Measurements from ENCODE around the gene TMCO1. TPM values are rescaled to one million over a fixed set of nuclear protein-coding genes. Genes with fewer than 3 reads are reported as not detected.
"Not testable (repeated sequence)": the region's sequence is repeated elsewhere in the genome, so short reads cannot be mapped to it uniquely, and the experiment has no call there.

The TMCO1 gene
- 67.3 and 146 TPM in 2 replicates for total RNA-seq (2014; rRNA removed; shearing (Covaris generic); ENCODE audit: low replicate concordance)

- peak; percentile 99 for DNase-seq
- Histone ChIP-seq H3K9me3 (no peaks in the 10 kb centered on the region), H3K27me3 (no peaks in the 10 kb centered on the region), H3K36me3 (peaks cover 45% of the 10 kb centered on the region), H3K4me3 (peak within 1 kb of the TSS; percentile 93)
Observed at GRCh38 chr1:165768513-165769394, at the start of gene TMCO1. TMCO1 (minus strand) TSS chr1:165768868; CDS start chr1:165768751, 117 bp downstream.

- Histone ChIP-seq H3K9me3 (peaks cover 2% of the 10 kb centered on the region; the same call in 1 of the 2 replicates), H3K36me3 (no peaks in the 10 kb centered on the region), H3K4me3 (no peak overlapping the region), H3K27me3 (no peaks in the 10 kb centered on the region)
- DNase-seq = no peak
Observed at GRCh38 chr1:165816826-165817497, 48.3 kb upstream of the TMCO1 start.

- Histone ChIP-seq H3K36me3 (no peaks in the 10 kb centered on the region), H3K9me3 (peaks cover 2% of the 10 kb centered on the region; the same call in 1 of the 2 replicates), H3K4me3 (no peak overlapping the region), H3K27me3 (no peaks in the 10 kb centered on the region)
- no peak for DNase-seq
Observed at GRCh38 chr1:165816157-165816556, 47.5 kb upstream of the TMCO1 start.

GRCh38 chr1:165815725-165816124, 47.1 kb upstream of the TMCO1 start:
- Histone ChIP-seq H3K27me3 (no peaks in the 10 kb centered on the region), H3K9me3 (peaks cover 2% of the 10 kb centered on the region; the same call in 1 of the 2 replicates), H3K36me3 (no peaks in the 10 kb centered on the region), H3K4me3 (no peak overlapping the region)
- DNase-seq = no peak

- no peak overlapping the region for H3K4me3 ChIP-seq
- H3K36me3 ChIP-seq = no peaks in the 10 kb centered on the region
- DNase-seq = no peak
- H3K27me3 ChIP-seq = no peaks in the 10 kb centered on the region
- H3K9me3 ChIP-seq = no peaks in the 10 kb centered on the region
Observed at GRCh38 chr1:165807613-165808012, 38.9 kb upstream of the TMCO1 start.

- not testable (repeated sequence) for DNase-seq, H3K27me3 ChIP-seq, H3K36me3 ChIP-seq, H3K4me3 ChIP-seq, H3K9me3 ChIP-seq
Observed at GRCh38 chr1:165804513-165804912, 35.8 kb upstream of the TMCO1 start.

GRCh38 chr1:165799387-165799786, 30.7 kb upstream of the TMCO1 start:
- Histone ChIP-seq H3K27me3 (no peaks in the 10 kb centered on the region), H3K9me3 (peaks cover 6% of the 10 kb centered on the region), H3K4me3 (no peak overlapping the region), H3K36me3 (no peaks in the 10 kb centered on the region)
- DNase-seq = no peak

GRCh38 chr1:165795894-165796293, 27.2 kb upstream of the TMCO1 start:
- Histone ChIP-seq H3K36me3 (no peaks in the 10 kb centered on the region), H3K4me3 (no peak overlapping the region), H3K9me3 (peaks cover 6% of the 10 kb centered on the region), H3K27me3 (peaks cover 3% of the 10 kb centered on the region; the same call in 1 of the 2 replicates)
- DNase-seq = no peak

GRCh38 chr1:165793951-165794350, 25.3 kb upstream of the TMCO1 start:
- H3K27me3 ChIP-seq = peaks cover 3% of the 10 kb centered on the region; the same call in 1 of the 2 replicates
- no peak for DNase-seq
- H3K9me3 ChIP-seq = no peaks in the 10 kb centered on the region; the same call in 1 of the 2 replicates
- no peaks in the 10 kb centered on the region for H3K36me3 ChIP-seq
- H3K4me3 ChIP-seq = no peak overlapping the region

- H3K9me3 ChIP-seq = no peaks in the 10 kb centered on the region
- DNase-seq = no peak
- no peaks in the 10 kb centered on the region for H3K36me3 ChIP-seq
- H3K27me3 ChIP-seq = 0 out of 2 replicates have a peak, but pooled peaks cover 3% of the 10 kb centered on the region
- H3K4me3 ChIP-seq = no peak overlapping the region
Observed at GRCh38 chr1:165787741-165788140, 19.1 kb upstream of the TMCO1 start.

GRCh38 chr1:165783519-165783918, 14.9 kb upstream of the TMCO1 start:
- not testable (repeated sequence) for H3K27me3 ChIP-seq, DNase-seq, H3K9me3 ChIP-seq, H3K36me3 ChIP-seq, H3K4me3 ChIP-seq

GRCh38 chr1:165778197-165778596, 9.5 kb upstream of the TMCO1 start:
- H3K4me3 ChIP-seq, H3K27me3 ChIP-seq, H3K9me3 ChIP-seq, DNase-seq: not testable (repeated sequence)
- peaks cover 13% of the 10 kb centered on the region for H3K36me3 ChIP-seq

GRCh38 chr1:165773324-165773965, 4.8 kb upstream of the TMCO1 start:
- Histone ChIP-seq H3K9me3 (0 out of 2 replicates have a peak, but pooled peaks cover under 1% of the 10 kb centered on the region), H3K27me3 (no peaks in the 10 kb centered on the region), H3K4me3 (no peak overlapping the region), H3K36me3 (peaks cover 17% of the 10 kb centered on the region)
- peak; percentile 79 for DNase-seq

- no peaks in the 10 kb centered on the region for H3K27me3 ChIP-seq
- H3K36me3 ChIP-seq = peaks cover 22% of the 10 kb centered on the region
- no peaks in the 10 kb centered on the region for H3K9me3 ChIP-seq
- no peak for DNase-seq
- H3K4me3 ChIP-seq = no peak overlapping the region
Observed at GRCh38 chr1:165772739-165773138, 4.1 kb upstream of the TMCO1 start.

GRCh38 chr1:165764277-165764676, 4.4 kb downstream of the TMCO1 start:
- Histone ChIP-seq H3K4me3 (no peak overlapping the region), H3K9me3 (no peaks in the 10 kb centered on the region), H3K36me3 (peaks cover 56% of the 10 kb centered on the region), H3K27me3 (no peaks in the 10 kb centered on the region)
- DNase-seq = no peak

GRCh38 chr1:165763442-165763841, 5.2 kb downstream of the TMCO1 start:
- H3K27me3 ChIP-seq = no peaks in the 10 kb centered on the region
- peaks cover 59% of the 10 kb centered on the region for H3K36me3 ChIP-seq
- DNase-seq = no peak
- no peak overlapping the region for H3K4me3 ChIP-seq
- no peaks in the 10 kb centered on the region for H3K9me3 ChIP-seq

- no peak overlapping the region for H3K4me3 ChIP-seq
- DNase-seq = no peak
- H3K27me3 ChIP-seq = no peaks in the 10 kb centered on the region
- peaks cover 62% of the 10 kb centered on the region for H3K36me3 ChIP-seq
- H3K9me3 ChIP-seq = no peaks in the 10 kb centered on the region
Observed at GRCh38 chr1:165762725-165763124, 5.9 kb downstream of the TMCO1 start.
